Measurements from ENCODE around the gene ZNF503.

- TF ChIP-seq EZH2 (IDR thresholded peaks at IDR 0.05) (no peak), POLR2AphosphoS5 (IDR thresholded peaks at IDR 0.05; ENCODE audit: borderline replicate concordance, low read depth, low read length) (no peak)
These were observed 15.4 kb downstream of the ZNF503 start for GRCh38 chr10:75386128-75386527.
